PC-3 (cell line): ENCODE measurements around the gene LRRC3. TPM values are rescaled to one million over a fixed set of nuclear protein-coding genes. Genes with fewer than 3 reads are reported as not detected.

Experiments
- ATAC-seq: fragments of 200-7000 bp; cut with Tn5 transposase; 2 replicates; pipeline ENCODE4 v1.9.1; 2020; ENCODE audit warnings: mild to moderate bottlenecking, moderate library complexity
- BruUV-seq: library from RNA; stranded (reverse); fragments of 400-500 nt; replicated peaks from 2 replicates; lab custom pipeline; 2021; lab: Mats Ljungman, UMichigan
- CTCF ChIA-PET: fragments of 300-600 bp; sonication (Branson Sonifier 250); formaldehyde crosslinking; loops from one replicate; lab custom pipeline; 2022; ENCODE audit warnings: antibody characterized with exemption; lab: Charles Lee
- POLR2A ChIA-PET: fragments of 300-600 bp; sonication (Branson Sonifier 250); formaldehyde crosslinking; loops from one replicate; lab custom pipeline; 2022; ENCODE audit warnings: antibody characterized with exemption; ENCODE audit not compliant: unreplicated experiment; lab: Charles Lee
- DNase-seq: peaks from one replicate; pipeline ENCODE4 v3.0.0-alpha.2; 2015
- H2AFZ ChIP-seq: fragments of 300-600 bp; sonication (generic); 2 replicates; pipeline ENCODE4 v1.6.0; 2016; ENCODE audit warnings: antibody characterized with exemption, low read length
- H3F3A ChIP-seq: fragments of 300-600 bp; sonication (generic); one replicate; pipeline ENCODE4 v1.6.0; 2017; ENCODE audit warnings: antibody characterized with exemption, low read length, control low read depth, mild to moderate bottlenecking; ENCODE audit not compliant: unreplicated experiment
- H3K27ac ChIP-seq: fragments of 300-600 bp; sonication (generic); 2 replicates; pipeline ENCODE4 v1.5.1; 2016; ENCODE audit warnings: mild to moderate bottlenecking, low read length
- H3K27me3 ChIP-seq: fragments of 300-600 bp; sonication (generic); 2 replicates; pipeline ENCODE4 v1.6.1; 2016; ENCODE audit warnings: low read length, mixed read lengths
- H3K36me3 ChIP-seq: fragments of 300-600 bp; sonication (generic); 2 replicates; pipeline ENCODE4 v1.6.1; 2016; ENCODE audit warnings: low read depth, mixed run types, low read length, mixed read lengths
- H3K4me1 ChIP-seq: fragments of 300-600 bp; sonication (generic); 2 replicates; pipeline ENCODE4 v1.5.1; 2016; ENCODE audit warnings: low read length; ENCODE audit not compliant: insufficient read depth
- H3K4me2 ChIP-seq: fragments of 300-600 bp; sonication (generic); 2 replicates; pipeline ENCODE4 v1.6.0; 2016; ENCODE audit warnings: low read length
- H3K4me3 ChIP-seq: fragments of 300-600 bp; sonication (generic); 2 replicates; pipeline ENCODE4 v1.5.1; 2016; ENCODE audit warnings: mild to moderate bottlenecking, low read length, mixed read lengths
- H3K79me2 ChIP-seq: fragments of 300-600 bp; sonication (generic); 2 replicates; pipeline ENCODE4 v1.6.1; 2017; ENCODE audit warnings: low read length, mixed read lengths
- H3K9ac ChIP-seq: fragments of 300-600 bp; sonication (generic); 2 replicates; pipeline ENCODE4 v1.6.0; 2016; ENCODE audit warnings: mild to moderate bottlenecking, low read length
- H3K9me2 ChIP-seq: fragments of 300-600 bp; sonication (generic); replicated peaks from 2 replicates; pipeline ENCODE4 v1.6.1; 2016; ENCODE audit warnings: mixed run types, low read length, mixed read lengths
- H3K9me3 ChIP-seq: fragments of 300-600 bp; sonication (generic); 2 replicates; pipeline ENCODE4 v1.6.1; 2016; ENCODE audit warnings: low read length, mixed read lengths
- H4K20me1 ChIP-seq: fragments of 300-600 bp; sonication (generic); 2 replicates; pipeline ENCODE4 v1.6.1; 2016; ENCODE audit warnings: low read length, mixed read lengths
- CTCF ChIP-seq: fragments of 300-600 bp; sonication (generic); conservative IDR thresholded peaks from 2 replicates; pipeline ENCODE4 v1.5.1; 2017; ENCODE audit warnings: antibody characterized with exemption, low read depth, mild to moderate bottlenecking, low read length
- EZH2 ChIP-seq: fragments of 300-600 bp; sonication (generic); IDR thresholded peaks from one replicate; pipeline ENCODE4 v1.6.1; 2017; ENCODE audit warnings: antibody characterized with exemption, mild to moderate bottlenecking, low read length; ENCODE audit not compliant: unreplicated experiment
- EZH2phosphoT487 ChIP-seq: fragments of 300-600 bp; sonication (generic); IDR thresholded peaks from 2 replicates; pipeline ENCODE4 v1.6.1; 2018; ENCODE audit warnings: mild to moderate bottlenecking, antibody characterized with exemption, low read length, borderline replicate concordance
- intact Hi-C: fragments of 100-400 bp; cut with micrococcal nuclease; formaldehyde crosslinking; loops from 2 replicates; pipeline ENCODE4 v1.9.0; 2023
- total RNA-seq: library from RNA; depleted of rRNA; stranded (reverse); fragments of >200 nt; gene quantifications from 2 replicates; pipeline ENCODE4 v1.2.3, GENCODE V29; 2014

The LRRC3 gene
- total RNA-seq, 1 experiment from 2014 or later: 3.1 TPM

DNA sequence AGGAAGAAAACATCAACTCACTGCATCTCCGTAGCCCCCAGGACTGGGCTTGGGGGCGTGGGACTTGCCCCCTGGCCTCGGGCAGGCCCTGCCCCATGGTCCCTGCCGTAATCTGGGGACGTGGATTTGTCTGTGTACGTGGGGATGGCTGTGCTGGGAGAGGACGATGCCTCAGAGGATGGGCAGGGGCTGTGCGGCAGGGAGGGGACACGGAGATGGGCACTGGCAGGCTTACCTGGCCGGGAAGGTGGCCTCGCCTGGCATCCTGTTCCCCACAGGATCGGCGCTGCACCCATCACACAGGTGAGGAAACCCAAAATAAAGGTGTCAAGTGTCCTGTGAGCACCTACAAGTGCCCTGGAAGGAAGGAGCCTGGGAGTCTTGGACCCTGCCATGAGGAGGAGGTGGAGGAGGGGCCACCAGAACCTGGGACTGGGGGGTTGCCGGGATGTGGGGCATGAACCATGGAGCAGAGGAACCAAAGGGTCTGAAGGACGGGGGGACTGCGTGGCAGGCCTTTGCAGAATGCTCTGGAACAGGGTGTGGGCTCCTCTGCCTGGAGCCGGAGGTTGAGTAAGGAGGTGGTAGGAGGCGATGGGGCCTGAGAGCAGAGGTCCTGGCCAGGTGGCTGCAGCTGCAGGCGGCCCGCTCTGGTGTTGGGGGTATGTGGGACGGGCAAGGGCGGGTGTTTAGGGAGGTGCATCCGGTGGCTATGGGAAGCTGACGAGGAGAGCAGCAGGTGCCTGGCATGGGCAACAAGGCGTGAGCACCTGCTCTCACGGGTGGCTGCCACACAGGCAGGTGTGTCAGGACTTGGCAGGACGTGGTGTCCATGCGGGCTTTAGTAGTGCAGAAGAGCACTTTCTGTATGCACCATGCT is 27.8 kb upstream of the LRRC3 start:
- Histone ChIP-seq H3K9ac (peak overlapping the region; percentile 88; the same call in 1 of the 2 replicates), H3K27me3 (no peaks in the 10 kb centered on the region), H3K9me3 (peaks cover 6% of the 10 kb centered on the region; the same call in 1 of the 2 replicates), H3K4me2 (peak overlapping the region; percentile 88), H3F3A (peaks cover 4% of the 10 kb centered on the region), H2AFZ (no peak overlapping the region), H3K4me3 (peak overlapping the region; percentile 75), H3K4me1 (peaks cover 4% of the 10 kb centered on the region; the same call in 1 of the 2 replicates), H3K27ac (peak overlapping the region; percentile 2; the same call in 1 of the 2 replicates), H3K79me2 (peaks cover 43% of the 10 kb centered on the region), H3K36me3 (peaks cover 7% of the 10 kb centered on the region; the same call in 1 of the 2 replicates), H4K20me1 (no peaks in the 10 kb centered on the region), H3K9me2 (no peaks in the 10 kb centered on the region)
- no peak for DNase-seq
- no peak for ATAC-seq
- intact Hi-C loops: loop anchor here (5.0 kb wide), 1 partner anchor 90 kb away; the partner anchor contains the start of gene CFAP410
- POLR2A ChIA-PET: no interaction called here
- CTCF ChIA-PET: no interaction called here
- TF ChIP-seq EZH2: no peak
- BruUV-seq: no TSS peak

DNA sequence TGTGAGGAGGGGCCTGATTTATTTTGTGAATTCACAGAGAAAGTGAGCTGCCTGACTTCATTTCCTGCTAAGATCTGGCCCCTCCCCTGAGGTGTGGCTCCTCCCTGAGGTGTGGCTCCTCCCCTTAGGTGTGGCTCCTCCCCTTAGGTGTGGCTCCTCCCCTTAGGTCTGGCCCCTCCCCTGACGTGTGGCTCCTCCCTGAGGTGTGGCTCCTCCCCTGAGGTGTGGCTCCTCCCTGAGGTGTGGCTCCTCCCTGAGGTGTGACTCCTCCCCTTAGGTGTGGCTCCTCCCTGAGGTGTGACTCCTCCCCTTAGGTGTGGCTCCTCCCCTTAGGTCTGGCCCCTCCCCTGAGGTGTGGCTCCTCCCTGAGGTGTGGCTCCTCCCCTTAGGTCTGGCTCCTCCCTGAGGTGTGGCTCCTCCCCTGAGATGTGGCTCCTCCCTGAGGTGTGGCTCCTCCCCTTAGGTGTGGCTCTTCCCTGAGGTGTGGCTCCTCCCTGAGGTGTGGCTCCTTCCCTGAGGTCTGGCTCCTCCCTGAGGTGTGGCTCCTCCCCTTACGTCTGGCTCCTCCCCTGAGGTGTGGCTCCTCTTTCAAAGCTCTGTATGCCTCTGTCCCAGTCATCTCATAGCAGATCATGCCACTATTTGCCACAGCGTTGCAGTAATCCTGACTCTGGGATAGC is 26.9 kb upstream of the LRRC3 start:
- no peak overlapping the region for H2AFZ ChIP-seq
- peak overlapping the region; percentile 88; the same call in 1 of the 2 replicates for H3K4me2 ChIP-seq
- peaks cover 4% of the 10 kb centered on the region; the same call in 1 of the 2 replicates for H3K4me1 ChIP-seq
- ATAC-seq (peak; percentile 52), DNase-seq (peak; percentile 93)
- no peak overlapping the region for H3K4me3 ChIP-seq
- POLR2A ChIA-PET: no interaction called here
- H3F3A ChIP-seq: peaks cover 4% of the 10 kb centered on the region
- H3K9me2 ChIP-seq: no peaks in the 10 kb centered on the region
- no peak overlapping the region for H3K9ac ChIP-seq
- no peaks in the 10 kb centered on the region for H3K27me3 ChIP-seq
- TF ChIP-seq EZH2phosphoT487 (no peak), CTCF (no peak), EZH2 (no peak)
- peaks cover 47% of the 10 kb centered on the region for H3K79me2 ChIP-seq
- peaks cover 7% of the 10 kb centered on the region; the same call in 1 of the 2 replicates for H3K36me3 ChIP-seq
- BruUV-seq: no TSS peak
- intact Hi-C loops: loop anchor here (5.0 kb wide), 1 partner anchor 91 kb away; the partner anchor contains the start of gene CFAP410
- CTCF ChIA-PET: interaction anchor here (0.7 kb wide), 1 partner anchor 519 kb away, joined by 7 read pairs; no protein-coding TSS in a partner anchor
- no peaks in the 10 kb centered on the region for H4K20me1 ChIP-seq
- H3K27ac ChIP-seq: no peak overlapping the region
- H3K9me3 ChIP-seq: peaks cover 6% of the 10 kb centered on the region; the same call in 1 of the 2 replicates

GRCh38 chr21:44429894-44430293 is 25.4 kb upstream of the LRRC3 start:
- Histone ChIP-seq H3K36me3 (peaks cover 7% of the 10 kb centered on the region; the same call in 1 of the 2 replicates), H3K27ac (no peak overlapping the region), H3K4me1 (peaks cover 4% of the 10 kb centered on the region; the same call in 1 of the 2 replicates), H3K4me3 (no peak overlapping the region), H3K9me3 (peaks cover 6% of the 10 kb centered on the region; the same call in 1 of the 2 replicates), H3K9ac (no peak overlapping the region), H3K79me2 (peaks cover 49% of the 10 kb centered on the region), H4K20me1 (no peaks in the 10 kb centered on the region), H3K9me2 (no peaks in the 10 kb centered on the region), H2AFZ (no peak overlapping the region), H3F3A (peaks cover 4% of the 10 kb centered on the region), H3K4me2 (no peak overlapping the region), H3K27me3 (no peaks in the 10 kb centered on the region)
- BruUV-seq: no TSS peak
- no peak for TF ChIP-seq CTCF
- no peak for TF ChIP-seq EZH2phosphoT487
- TF ChIP-seq EZH2: no peak
- intact Hi-C loops: loop anchor here (5.0 kb wide), 1 partner anchor 93 kb away; the partner anchor contains the start of gene CFAP410
- POLR2A ChIA-PET: no interaction called here
- DNase-seq (no peak), ATAC-seq (no peak)
- CTCF ChIA-PET: no interaction called here
